IMR-90 (cell line): Measurements from ENCODE around the gene PAPSS1. TPM values are rescaled to one million over a fixed set of nuclear protein-coding genes. Genes with fewer than 3 reads are reported as not detected.

Source experiments
- ATAC-seq: fragments of 200-7000 bp; cut with Tn5 transposase; 2 replicates; pipeline ENCODE4 v1.9.1; 2020; ENCODE audit warnings: low read depth, mild to moderate bottlenecking, moderate library complexity
- BruUV-seq: library from RNA; stranded (reverse); fragments of 400-500 nt; replicated peaks from 2 replicates; lab custom pipeline; 2021; lab: Mats Ljungman, UMichigan
- CTCF ChIA-PET: fragments of 300-600 bp; formaldehyde crosslinking; extraction: SDS; loops from one replicate; lab custom pipeline; 2021; ENCODE audit warnings: antibody characterized with exemption; lab: Yijun Ruan, JAX
- POLR2A ChIA-PET: fragments of 300-600 bp; sonication (Branson Sonifier 250); formaldehyde crosslinking; loops from one replicate; lab custom pipeline; 2022; ENCODE audit warnings: antibody characterized with exemption; ENCODE audit not compliant: unreplicated experiment; lab: Charles Lee
- DNase-seq: peaks from one replicate; pipeline ENCODE4 v3.0.0; 2013
- H2AFZ ChIP-seq: replicated peaks from 2 replicates; pipeline ENCODE3; 2013; ENCODE audit warnings: low read length, mild to moderate bottlenecking; ENCODE audit not compliant: poor library complexity
- H2AK5ac ChIP-seq: 2 replicates; pipeline ENCODE4 v1.6.1; 2013; ENCODE audit warnings: low read depth, low read length, inconsistent platforms
- H2AK9ac ChIP-seq: replicated peaks from 2 replicates; pipeline ENCODE3; 2013; ENCODE audit warnings: mild to moderate bottlenecking, low read depth, low read length, moderate library complexity; ENCODE audit not compliant: poor library complexity
- H2BK120ac ChIP-seq: 2 replicates; pipeline ENCODE4 v1.6.1; 2013; ENCODE audit warnings: low read depth, low read length, inconsistent platforms
- H2BK15ac ChIP-seq: 3 replicates; pipeline ENCODE4 v1.6.1; 2013; ENCODE audit warnings: low read depth, low read length, inconsistent platforms
- H2BK20ac ChIP-seq: 2 replicates; pipeline ENCODE4 v1.6.1; 2013; ENCODE audit warnings: low read depth, mild to moderate bottlenecking, inconsistent platforms, low read length, moderate library complexity
- H2BK5ac ChIP-seq: 2 replicates; pipeline ENCODE4 v1.6.1; 2013; ENCODE audit warnings: mild to moderate bottlenecking, low read depth, low read length, inconsistent platforms; ENCODE audit not compliant: poor library complexity, severe bottlenecking
- H3K14ac ChIP-seq: replicated peaks from 2 replicates; pipeline ENCODE4 v1.6.1; 2013; ENCODE audit warnings: low read depth, low read length, inconsistent platforms
- H3K18ac ChIP-seq: 2 replicates; pipeline ENCODE4 v1.6.1; 2013; ENCODE audit warnings: low read depth, low read length, control low read depth
- H3K23ac ChIP-seq: 2 replicates; pipeline ENCODE4 v1.6.1; 2013; ENCODE audit warnings: low read depth, low read length, inconsistent platforms
- H3K27ac ChIP-seq: 2 replicates; pipeline ENCODE4 v1.5.1; 2013; ENCODE audit warnings: mild to moderate bottlenecking, control low read depth, low read length; ENCODE audit not compliant: insufficient read depth
- H3K27me3 ChIP-seq: 2 replicates; pipeline ENCODE4 v1.6.1; 2013; ENCODE audit warnings: low read length; ENCODE audit not compliant: control insufficient read depth, insufficient read depth
- H3K36me3 ChIP-seq: 2 replicates; pipeline ENCODE4 v1.6.1; 2013; ENCODE audit warnings: low read length, mixed read lengths; ENCODE audit not compliant: control insufficient read depth, insufficient read depth
- H3K4ac ChIP-seq: 2 replicates; pipeline ENCODE4 v1.6.1; 2013; ENCODE audit warnings: low read depth, low read length, inconsistent platforms
- H3K4me1 ChIP-seq: 2 replicates; pipeline ENCODE4 v1.6.1; 2013; ENCODE audit warnings: low read length, mixed read lengths; ENCODE audit not compliant: control insufficient read depth, insufficient read depth
- H3K4me2 ChIP-seq: 2 replicates; pipeline ENCODE4 v1.6.1; 2013; ENCODE audit warnings: low read depth, mild to moderate bottlenecking, control low read depth, low read length, moderate library complexity
- H3K4me3 ChIP-seq: 2 replicates; pipeline ENCODE4 v1.5.1; 2013; ENCODE audit warnings: low read depth, mild to moderate bottlenecking, control low read depth, low read length, moderate library complexity; ENCODE audit not compliant: insufficient read depth
- H3K56ac ChIP-seq: 2 replicates; pipeline ENCODE4 v1.6.1; 2013; ENCODE audit warnings: low read length, inconsistent platforms; ENCODE audit not compliant: insufficient read depth; ENCODE audit errors: extremely low read depth
- H3K79me1 ChIP-seq, 2 experiments: 2 replicates each; pipeline ENCODE4 v1.6.1; 2013; ENCODE audit warnings: low read length in 2 of 2, inconsistent platforms in 1 of 2, low read depth in 1 of 2
- H3K9ac ChIP-seq: 2 replicates; pipeline ENCODE4 v1.6.1; 2013; ENCODE audit warnings: low read depth, low read length, control low read depth
- H3K9me1 ChIP-seq: 2 replicates; pipeline ENCODE4 v1.6.1; 2013; ENCODE audit warnings: low read length, inconsistent platforms; ENCODE audit not compliant: insufficient read depth
- H3K9me3 ChIP-seq: 2 replicates; pipeline ENCODE4 v1.6.1; 2013; ENCODE audit warnings: low read length; ENCODE audit not compliant: control insufficient read depth, insufficient read depth
- H4K20me1 ChIP-seq: 2 replicates; pipeline ENCODE4 v1.6.1; 2013; ENCODE audit warnings: low read length, inconsistent platforms; ENCODE audit not compliant: insufficient read depth
- H4K5ac ChIP-seq: 2 replicates; pipeline ENCODE4 v1.6.1; 2013; ENCODE audit warnings: mild to moderate bottlenecking, low read depth, low read length, control low read depth
- H4K8ac ChIP-seq, 2 experiments: 2 replicates each; pipeline ENCODE4 v1.6.1; 2013; ENCODE audit warnings: low read depth in 2 of 2, low read length in 2 of 2, control low read depth in 1 of 2, inconsistent platforms in 1 of 2
- H4K91ac ChIP-seq: 2 replicates; pipeline ENCODE4 v1.6.1; 2013; ENCODE audit warnings: low read depth, low read length, inconsistent platforms; ENCODE audit not compliant: insufficient read depth
- MAFK ChIP-seq: IDR thresholded peaks from 2 replicates; pipeline ENCODE4 v1.6.1; 2012; ENCODE audit warnings: low read depth, low read length, improper control_type of control experiment
- NFE2L2 ChIP-seq: fragments of 150-350 bp; IDR thresholded peaks from 2 replicates; pipeline ENCODE4 v1.6.1; 2016; ENCODE audit warnings: low read depth, mild to moderate bottlenecking, low read length
- POLR2A ChIP-seq: IDR thresholded peaks from 2 replicates; pipeline ENCODE4 v1.6.1; 2012; ENCODE audit warnings: mild to moderate bottlenecking, low read depth, low read length
- USF2 ChIP-seq: fragments of 150-350 bp; IDR thresholded peaks from 2 replicates; pipeline ENCODE4 v1.6.1; 2017; ENCODE audit warnings: mild to moderate bottlenecking, antibody characterized with exemption, low read length, low read depth
- WGBS, 2 experiments: methylation state at CpG; one replicate each; pipeline versions ENCODE4 v1.1.5 to v1.1.7; 2013; ENCODE audit warnings: missing lambda C conversion rate in 2 of 2; ENCODE audit not compliant: insufficient read length in 1 of 2; ENCODE audit errors: extremely low coverage in 2 of 2; 5-methylcytosine and 5-hydroxymethylcytosine counted together
- dilution Hi-C: fragments of 300-500 bp; cut with HindIII; formaldehyde crosslinking; loops from one replicate; pipeline ENCODE4 v1.14.3; 2018; ENCODE audit warnings: low sequenced_read_pairs; ENCODE audit not compliant: unreplicated experiment
- in situ Hi-C: fragments of 300-500 bp; cut with MboI; formaldehyde crosslinking; loops from 3 replicates; pipeline ENCODE4 v1.14.3; 2019; ENCODE audit warnings: low sequenced_read_pairs, inconsistent platforms, mixed read lengths
- intact Hi-C: fragments of 100-400 bp; cut with micrococcal nuclease; formaldehyde crosslinking; loops from 2 replicates; pipeline ENCODE4 v1.10.0; 2022
- polyA plus RNA-seq, 3 experiments: library from polyadenylated mRNA; depleted of rRNA; stranded (reverse); fragments of >200 nt; gene quantifications; 2 replicates each; pipeline ENCODE4 v1.2.3, GENCODE V29; 2012; ENCODE audit warnings: low replicate concordance in 1 of 3
- total RNA-seq: library from RNA; depleted of rRNA; stranded (reverse); fragments of >200 nt; gene quantifications from 2 replicates; pipeline ENCODE4 v1.2.3, GENCODE V29; 2012

PAPSS1 gene
- total and polyA plus RNA-seq, 2 of the 4 experiments (the other 2 are of a cell fraction), result 71.8 to 82.8 TPM

DNA sequence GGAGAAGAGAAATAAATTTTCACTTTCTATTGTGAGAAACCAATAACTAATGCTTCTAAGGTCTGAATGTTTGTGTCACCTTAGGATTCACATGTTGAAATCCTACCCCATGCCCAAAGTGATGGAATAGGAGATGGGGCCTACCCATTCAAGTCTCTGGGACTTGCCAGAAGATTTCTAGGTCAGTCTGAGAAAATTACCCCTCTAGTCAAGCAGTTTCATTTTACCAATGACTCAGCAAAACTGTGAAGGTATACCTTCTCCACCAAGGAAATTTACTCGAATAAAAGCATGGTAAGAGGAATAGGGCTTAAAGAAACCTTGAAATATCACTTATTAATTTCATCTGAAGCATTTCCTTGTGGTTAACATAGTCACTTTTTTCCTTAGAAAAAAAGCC lies 23.5 kb upstream of the PAPSS1 start:
- no peaks in the 10 kb centered on the region for H4K20me1 ChIP-seq
- H3K4ac ChIP-seq, result no peak overlapping the region
- no peak overlapping the region for H4K91ac ChIP-seq
- no peak overlapping the region for H3K4me3 ChIP-seq
- no peaks in the 10 kb centered on the region for H3K9me3 ChIP-seq
- no peak overlapping the region for H2AK5ac ChIP-seq
- intact Hi-C loops, result no loop called here
- peak overlapping the region; percentile 82 for H2BK5ac ChIP-seq
- H4K5ac ChIP-seq, result peak overlapping the region; percentile 94; the same call in 1 of the 2 replicates
- TF ChIP-seq POLR2A, result no peak
- no peak for TF ChIP-seq USF2
- peak; percentile 97 for TF ChIP-seq NFE2L2
- peak; percentile 79 for TF ChIP-seq MAFK
- no peak overlapping the region for H2BK20ac ChIP-seq
- in situ Hi-C loops, result no loop called here
- no peak overlapping the region for H3K9ac ChIP-seq
- H3K27ac ChIP-seq, result peak overlapping the region; percentile 49; the same call in 1 of the 2 replicates
- no peaks in the 10 kb centered on the region for H3K9me1 ChIP-seq
- H3K56ac ChIP-seq, result no peak overlapping the region
- H3K27me3 ChIP-seq, result peaks cover 4% of the 10 kb centered on the region
- no peak overlapping the region for H2BK120ac ChIP-seq
- H2AK9ac ChIP-seq, result no peak overlapping the region
- H2BK15ac ChIP-seq, result no peak overlapping the region
- peak; percentile 18 for DNase-seq
- WGBS, 2 experiments, result no CpG with 5 or more reads among the region's 1 CpG
- no peaks in the 10 kb centered on the region for H3K36me3 ChIP-seq
- ATAC-seq, result no peak; the same call in 1 of the 2 replicates
- dilution Hi-C loops, result no loop called here
- BruUV-seq, result no TSS peak
- no peak overlapping the region for H3K14ac ChIP-seq
- ChIA-PET CTCF (no interaction called here), POLR2A (interaction anchor here (0.6 kb wide), 1 partner anchor 250 kb away, joined by 4 read pairs; no protein-coding TSS in a partner anchor)
- H3K79me1 ChIP-seq, result no peaks in the 10 kb centered on the region
- H3K23ac ChIP-seq, result no peak overlapping the region
- peaks cover 8% of the 10 kb centered on the region for H3K4me1 ChIP-seq
- peak overlapping the region; percentile 41; the same call in 1 of the 2 replicates for H3K18ac ChIP-seq
- peak overlapping the region in 1 of 2 experiments; percentile 69; a peak in 1 of 4 replicates for H4K8ac ChIP-seq
- no peak overlapping the region for H2AFZ ChIP-seq
- H3K4me2 ChIP-seq, result peak overlapping the region; percentile 57; the same call in 1 of the 2 replicates
